ENCODE measurements around the gene CYGB. TPM values are rescaled to one million over a fixed set of nuclear protein-coding genes. Genes with fewer than 3 reads are reported as not detected.

CYGB gene
- total RNA-seq, 6 experiments from 2014 or later, result 0.26 to 0.66 (median 0.33) TPM

DNA sequence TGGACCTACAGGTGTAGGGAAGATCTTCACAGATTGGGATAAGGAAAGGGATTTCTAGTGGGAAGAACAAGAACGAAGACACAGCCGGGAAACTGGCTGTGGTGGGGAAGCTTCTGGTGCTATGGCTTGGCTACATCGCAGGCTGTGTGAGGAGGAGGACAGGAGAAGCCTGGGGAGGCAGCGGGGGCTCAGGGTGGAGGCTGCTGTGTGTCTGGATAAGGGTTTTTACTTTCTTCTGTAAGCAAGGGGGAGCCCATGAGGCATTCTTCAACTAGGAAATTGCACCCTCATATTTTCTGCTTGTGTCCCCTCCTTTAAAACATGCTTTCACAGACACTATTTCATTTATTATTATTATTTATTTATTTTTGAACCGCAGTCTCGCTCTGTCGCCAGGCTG, 33.4 kb downstream of the CYGB start:
- Mint-ChIP-seq H3K4me1 (ENCODE audit: low read depth) (peaks cover 38% of the 10 kb centered on the region), H3K4me3 (no peak overlapping the region), H3K36me3 (ENCODE audit: low read depth) (no peaks in the 10 kb centered on the region), H3K27ac (no peak overlapping the region), H3K27me3 (ENCODE audit: insufficient read depth) (peaks cover 10% of the 10 kb centered on the region), H3K9me3 (no peaks in the 10 kb centered on the region)
- DNase-seq, result peak; percentile 19
- TF ChIP-seq CTCF (IDR thresholded peaks at IDR 0.05), result peak; percentile 59

GRCh38 chr17:76502341-76503211, 34.9 kb downstream of the CYGB start:
- no peak for TF ChIP-seq CTCF (IDR thresholded peaks at IDR 0.05)
- DNase-seq, result no peak
- Mint-ChIP-seq H3K4me1 (ENCODE audit: low read depth) (peaks cover 47% of the 10 kb centered on the region), H3K27ac (no peak overlapping the region), H3K4me3 (no peak overlapping the region), H3K27me3 (ENCODE audit: insufficient read depth) (peaks cover 2% of the 10 kb centered on the region), H3K36me3 (ENCODE audit: low read depth) (no peaks in the 10 kb centered on the region), H3K9me3 (no peaks in the 10 kb centered on the region)

- Mint-ChIP-seq H3K4me3 (peak overlapping the region; percentile 85), H3K27ac (peak overlapping the region; percentile 80)
These were observed 35.6 kb downstream of the CYGB start for GRCh38 chr17:76501827-76502307.

DNA sequence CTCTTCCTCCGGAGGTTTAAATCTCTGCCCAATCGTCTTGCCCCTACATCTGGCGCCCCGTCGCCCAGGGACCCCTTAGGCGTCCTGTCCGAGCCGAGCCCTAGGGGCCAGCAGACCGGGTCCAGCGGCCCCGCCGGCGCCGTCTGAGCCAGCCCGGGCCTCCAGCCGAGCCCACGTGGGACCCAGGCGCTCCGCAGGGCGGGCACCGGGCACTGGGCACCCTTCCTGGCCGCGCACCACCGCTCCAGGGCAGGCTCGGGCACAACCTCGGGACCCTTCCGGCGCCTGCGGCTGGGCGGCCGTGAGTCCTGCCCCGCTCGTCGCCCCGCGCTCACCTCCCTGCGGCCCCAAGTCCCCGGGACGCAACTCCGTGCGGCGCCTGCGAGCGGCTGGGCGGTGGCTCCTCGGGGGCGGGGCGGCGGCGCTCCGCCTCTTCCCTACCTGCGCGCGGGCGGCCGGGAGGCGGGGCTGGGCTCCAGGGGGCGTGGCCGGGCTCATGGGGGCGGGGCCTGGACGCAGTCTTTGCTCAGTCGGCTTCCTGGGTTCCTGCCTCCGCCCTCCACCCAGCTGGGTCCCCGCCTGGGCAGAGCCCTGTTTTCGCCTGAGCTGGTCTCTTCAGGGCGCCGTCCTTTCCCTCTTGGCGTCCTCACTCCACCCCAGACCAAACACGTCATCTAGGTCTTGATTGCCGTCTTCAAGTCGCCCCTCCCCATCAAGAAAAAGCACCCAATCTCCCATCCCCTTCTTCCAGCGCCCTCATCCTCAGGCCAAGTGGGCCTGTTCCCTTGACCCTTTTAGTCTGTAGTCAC, 36.3 kb downstream of the CYGB start, which contains the start of gene RHBDF2:
TSS of gene RHBDF2 (minus strand) at position 406 of the 809 bp plus-strand sequence. CDS start 19,899 bp downstream, outside the sequence.
- peak; percentile 65 for DNase-seq
- Mint-ChIP-seq H3K9me3 (no peaks in the 10 kb centered on the region), H3K27me3 (ENCODE audit: insufficient read depth) (peaks cover 1% of the 10 kb centered on the region), H3K36me3 (ENCODE audit: low read depth) (no peaks in the 10 kb centered on the region), H3K4me1 (ENCODE audit: low read depth) (peaks cover 45% of the 10 kb centered on the region), H3K4me3 (peak within 1 kb of the TSS; percentile 85), H3K27ac (peak within 1 kb of the TSS; percentile 80)
- TF ChIP-seq CTCF (IDR thresholded peaks at IDR 0.05), result no peak

More at GRCh38 chr17:76501827-76502307, 35.6 kb downstream of the CYGB start:
- no peak for DNase-seq
- peaks cover 49% of the 10 kb centered on the region for H3K4me1 Mint-ChIP-seq (ENCODE audit: low read depth)
- H3K27me3 Mint-ChIP-seq (ENCODE audit: insufficient read depth), result peaks cover 1% of the 10 kb centered on the region
- H3K36me3 Mint-ChIP-seq (ENCODE audit: low read depth), result no peaks in the 10 kb centered on the region
- H3K9me3 Mint-ChIP-seq, result no peaks in the 10 kb centered on the region
- no peak for TF ChIP-seq CTCF (IDR thresholded peaks at IDR 0.05)

DNA sequence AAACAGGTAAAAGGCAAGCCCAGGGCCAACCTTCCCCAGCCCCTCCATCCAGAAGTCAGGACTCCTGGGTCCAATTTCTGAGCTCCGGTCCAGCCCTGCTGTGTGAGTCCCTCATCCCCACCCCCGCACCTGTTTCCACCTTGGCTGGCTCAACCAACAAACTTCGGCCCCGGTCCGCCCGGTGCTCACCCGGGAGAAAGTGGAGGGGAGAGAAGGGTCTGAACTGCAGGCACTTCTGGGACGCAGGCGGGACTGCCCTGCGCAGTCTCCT, 36.8 kb downstream of the CYGB start:
- DNase-seq, result no peak
- Mint-ChIP-seq H3K27ac (no peak overlapping the region), H3K9me3 (no peaks in the 10 kb centered on the region), H3K4me3 (peak overlapping the region; percentile 85), H3K36me3 (ENCODE audit: low read depth) (no peaks in the 10 kb centered on the region), H3K4me1 (ENCODE audit: low read depth) (peaks cover 45% of the 10 kb centered on the region), H3K27me3 (ENCODE audit: insufficient read depth) (peaks cover 1% of the 10 kb centered on the region)
- TF ChIP-seq CTCF (IDR thresholded peaks at IDR 0.05), result no peak

Data from HFFc6 (cell line).